Left forelimb (tissue), 1 donor: Measurements from ENCODE around the gene PCF11.
"Not testable (repeated sequence)": the region's sequence is repeated elsewhere in the genome, so short reads cannot be mapped to it uniquely, and the experiment has no call there.

ENCODE experiments used
- DNase-seq: peaks from one replicate; pipeline ENCODE4 v3.0.0-alpha.2; 2018; ENCODE audit warnings: low spot score

The PCF11 gene

DNA sequence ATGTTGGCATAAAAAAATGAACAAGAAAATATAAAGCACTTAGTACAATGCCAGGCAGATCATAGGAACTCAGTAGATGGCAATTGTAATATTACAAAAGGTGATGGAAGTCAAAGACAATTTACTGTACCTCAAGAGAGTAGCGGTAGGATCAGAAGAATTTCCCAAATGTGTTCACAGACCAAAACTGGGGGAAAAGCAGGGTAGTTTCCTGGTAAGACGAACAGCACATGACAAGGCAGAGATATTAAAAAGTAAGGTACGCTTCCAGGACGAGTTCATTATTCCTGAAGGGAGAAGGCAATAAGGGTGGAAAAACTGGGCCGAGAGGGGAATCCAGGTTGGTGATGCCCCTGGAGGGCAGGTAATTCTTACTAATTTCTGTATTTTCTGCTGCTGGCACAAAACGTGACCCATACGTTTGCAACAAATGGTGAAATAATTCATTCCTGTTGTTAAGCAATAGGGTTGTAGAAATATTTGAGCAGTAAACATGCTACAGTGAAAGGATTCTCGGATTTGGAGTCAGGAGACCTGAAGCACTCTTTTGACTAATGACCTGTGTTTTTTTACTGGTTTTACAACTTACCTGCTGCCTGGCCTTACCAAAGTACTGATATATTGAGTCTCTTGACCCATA, 35.8 kb downstream of the PCF11 start:
- no peak for DNase-seq

DNA sequence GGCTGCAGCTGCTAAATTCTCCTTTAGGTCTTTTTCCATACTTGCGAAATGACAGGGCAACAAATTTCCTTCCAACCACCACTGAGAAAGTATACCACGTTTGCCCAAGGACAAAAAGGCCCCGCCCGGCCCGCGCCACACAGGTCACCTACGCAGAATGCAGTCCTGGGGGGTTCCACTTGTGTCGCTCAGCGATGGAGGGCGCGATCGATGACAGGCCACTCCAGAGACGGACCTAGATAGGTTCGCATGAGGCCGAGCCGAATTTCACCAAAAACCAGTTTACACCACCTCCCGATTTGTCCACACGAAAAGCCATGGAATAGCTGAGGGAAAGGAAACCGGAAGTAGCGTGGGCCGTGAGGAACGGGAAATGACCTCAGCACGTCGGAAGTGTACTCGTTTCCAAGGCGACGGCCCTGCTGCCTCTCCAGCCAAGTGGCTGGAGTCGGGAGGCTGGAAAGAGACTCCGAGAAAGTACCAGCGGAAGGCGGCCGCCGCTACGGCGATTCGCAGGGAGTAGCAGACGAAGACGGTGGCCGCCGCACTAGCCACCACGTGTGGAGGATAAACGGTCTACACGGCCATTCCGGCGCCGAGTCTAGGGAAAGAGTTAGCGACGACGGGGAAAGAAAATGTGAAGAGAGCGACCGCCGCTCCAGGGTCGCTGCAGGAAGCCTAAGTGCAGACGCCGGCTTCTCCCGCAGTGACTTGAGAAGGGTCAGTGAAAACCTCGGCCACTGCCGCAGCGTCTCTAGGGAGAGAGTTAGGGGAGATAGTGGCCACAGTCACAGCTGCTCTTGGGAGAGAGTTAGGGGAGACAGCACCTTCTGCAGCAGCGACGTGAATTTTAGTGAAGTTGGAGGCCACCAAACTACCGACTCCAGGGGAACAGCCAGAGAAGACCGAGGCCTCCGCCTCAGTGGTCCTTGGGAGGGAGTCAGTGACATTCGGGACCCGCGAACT, 36.7 kb downstream of the PCF11 start, which contains the start of gene ANKRD42:
Gene ANKRD42, plus strand, starts transcription at position 398 of the 966 bp plus-strand sequence. CDS start 959 bp downstream, outside the sequence.
- peak; percentile 93 for DNase-seq

DNA sequence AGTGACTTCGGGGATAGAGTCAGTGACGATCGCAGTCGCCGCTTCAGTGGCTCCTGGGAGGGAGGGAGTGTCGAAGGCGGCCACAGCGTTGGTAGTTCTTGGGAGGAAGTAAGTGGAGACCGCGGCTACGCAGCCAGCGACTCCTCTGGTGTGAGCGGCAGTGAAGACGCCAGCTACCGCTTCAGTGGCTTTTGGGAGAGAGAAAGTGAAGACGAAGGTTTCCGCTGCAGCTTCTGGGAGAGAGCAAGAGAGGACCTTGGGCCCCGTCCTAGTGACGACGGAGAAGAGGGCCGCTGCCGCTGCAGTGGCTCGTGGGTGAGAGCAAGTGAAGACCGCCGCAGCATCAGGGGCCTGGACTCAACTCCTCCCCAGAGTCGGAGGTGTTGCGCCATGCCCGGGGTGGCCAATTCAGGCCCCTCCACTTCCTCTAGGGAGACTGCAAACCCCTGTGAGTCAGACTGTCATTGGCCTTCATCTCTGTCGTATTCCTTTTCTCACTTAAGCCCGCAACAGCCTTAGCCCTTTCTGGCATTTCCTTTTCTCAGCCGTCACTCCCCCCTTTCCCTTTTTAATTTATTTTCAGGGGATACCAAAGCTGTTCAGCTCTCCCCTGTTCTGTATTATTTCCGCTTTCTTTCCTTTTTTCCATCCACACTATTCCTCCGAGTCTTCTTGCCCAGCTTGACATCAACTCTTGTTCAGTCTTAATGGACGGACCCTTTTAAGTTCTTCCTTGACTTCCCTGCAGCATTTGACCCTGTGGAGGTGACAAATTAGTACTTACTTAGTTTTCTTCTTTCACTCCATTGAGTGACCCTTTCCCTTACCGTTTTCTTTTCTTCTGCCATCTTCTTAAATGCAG, 37.6 kb downstream of the PCF11 start:
- DNase-seq, result peak; percentile 75

DNA sequence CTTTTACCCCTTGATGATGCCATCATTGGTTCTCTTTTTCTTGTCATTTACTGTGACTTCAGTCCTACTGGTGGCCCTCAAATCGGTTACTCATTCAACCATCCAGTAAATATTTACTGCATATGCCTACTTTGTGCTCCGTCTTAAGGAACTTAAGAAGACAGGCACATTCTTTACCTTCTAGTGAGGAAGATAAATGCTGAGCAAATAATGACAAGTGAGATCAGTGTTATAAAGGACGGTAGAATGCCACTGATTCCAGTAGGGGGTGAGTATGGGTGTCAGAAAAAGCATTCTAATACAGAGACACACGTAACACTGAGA, 38.2 kb downstream of the PCF11 start:
- no peak for DNase-seq

DNA sequence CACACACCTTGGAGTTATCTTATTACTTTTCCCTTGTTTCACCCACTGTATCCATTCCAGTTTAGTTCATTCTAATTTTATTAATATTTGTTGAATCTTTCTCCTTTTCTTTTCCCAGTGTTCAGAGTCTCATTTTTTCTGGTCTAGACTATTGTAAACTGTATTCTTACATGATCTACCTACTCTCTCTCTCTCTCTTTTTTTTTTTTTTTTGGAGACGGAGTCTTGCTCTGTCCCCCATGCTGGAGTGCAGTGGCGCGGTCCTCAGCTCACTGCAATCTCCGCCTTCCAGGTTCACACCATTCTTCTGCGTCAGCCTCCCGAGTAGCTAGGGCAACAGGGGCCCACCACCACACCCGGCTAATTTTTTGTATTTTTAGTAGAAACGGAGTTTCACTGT, 38.7 kb downstream of the PCF11 start:
- DNase-seq, result no peak

DNA sequence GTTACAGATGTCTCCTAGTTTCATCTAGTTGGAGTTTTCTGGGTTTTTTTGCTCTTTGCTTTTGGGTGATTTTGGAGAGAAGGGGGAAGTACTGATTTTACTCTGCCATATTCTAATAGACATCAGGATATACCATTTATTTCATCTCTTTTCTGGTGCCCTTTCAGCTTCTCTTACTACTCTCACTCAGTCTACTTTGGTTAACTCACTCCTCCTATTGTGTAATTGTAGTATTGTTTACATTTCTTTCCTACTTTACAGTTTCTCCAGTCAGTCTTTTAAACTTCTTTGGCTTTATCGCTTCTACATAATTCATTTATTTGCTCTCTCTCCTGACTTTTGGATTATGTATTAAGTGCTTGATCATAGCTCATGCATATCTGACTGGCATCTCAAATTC, 43.1 kb downstream of the PCF11 start:
- no peak for DNase-seq

DNA sequence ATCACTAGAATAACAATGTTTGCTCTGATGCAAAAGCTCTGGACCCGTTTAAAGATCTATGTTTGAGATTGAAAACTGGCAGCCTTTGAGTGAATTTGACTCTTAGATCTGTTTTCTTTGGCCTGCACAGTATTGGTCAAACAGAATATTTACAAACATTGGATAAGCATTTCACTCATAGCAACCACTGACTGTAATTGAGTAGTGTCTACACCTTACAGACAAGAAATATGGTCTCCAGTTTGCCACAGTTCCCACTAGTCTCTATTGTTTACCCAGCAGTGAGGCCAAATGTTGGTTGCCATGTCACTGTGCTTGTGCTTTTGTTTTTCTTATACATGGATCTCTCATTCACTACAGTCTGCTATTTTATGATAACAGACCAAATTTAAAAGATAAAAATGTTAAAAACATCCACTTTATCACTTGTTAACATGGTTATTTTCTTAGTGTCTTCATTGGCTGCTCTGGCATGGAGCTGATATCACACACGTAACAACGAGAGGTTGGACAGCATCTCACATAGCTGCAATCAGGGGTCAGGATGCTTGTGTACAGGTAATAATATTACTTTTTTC, 48.8 kb downstream of the PCF11 start:
- DNase-seq, result no peak

DNA sequence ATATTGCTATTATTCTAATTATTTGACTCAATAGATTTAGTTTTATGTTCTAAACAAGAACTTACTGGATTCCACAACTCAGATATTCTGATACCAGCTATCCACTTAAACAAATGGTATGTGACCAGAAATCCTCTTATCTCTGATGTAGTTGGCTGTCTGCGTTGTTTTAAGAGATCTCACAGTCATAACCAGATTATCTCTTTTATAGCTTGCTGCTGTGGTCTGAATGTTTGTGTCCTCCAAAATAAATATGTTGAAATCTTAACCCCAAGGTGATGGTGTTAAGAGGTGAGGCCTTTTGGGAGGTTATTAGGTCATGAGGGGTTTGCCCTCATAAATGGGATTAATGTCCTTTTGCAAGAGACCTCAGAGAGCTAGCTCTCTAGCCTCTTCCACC, 49.3 kb downstream of the PCF11 start:
- DNase-seq, result no peak

DNA sequence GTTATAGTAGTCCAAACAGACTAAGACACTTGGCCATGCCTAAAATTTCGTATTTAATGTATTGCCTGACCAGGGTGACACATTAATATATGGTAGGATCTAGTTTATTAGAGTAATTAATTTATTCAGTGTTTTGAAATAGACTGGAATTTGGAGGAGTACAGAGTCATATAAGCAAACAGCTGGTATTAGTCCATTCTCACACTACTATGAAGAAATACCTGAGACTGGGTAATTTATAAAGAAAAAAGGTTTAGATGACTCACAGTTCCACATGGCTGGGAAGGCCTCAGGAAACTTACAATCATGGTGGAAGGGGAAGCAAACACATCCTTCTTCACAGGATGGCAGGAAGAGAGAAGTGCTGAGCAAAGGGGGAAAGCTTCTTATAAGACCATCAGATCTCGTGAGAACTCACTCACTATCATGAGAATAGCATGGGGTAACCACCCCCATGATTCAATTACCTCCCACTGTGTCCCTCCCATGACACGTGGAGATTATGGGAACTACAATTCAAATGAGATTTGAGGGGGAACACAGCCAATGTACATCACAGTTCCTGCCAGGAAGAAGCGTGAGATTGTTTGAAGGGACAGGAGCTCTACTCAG, 49.9 kb downstream of the PCF11 start:
- not testable (repeated sequence) for DNase-seq

DNA sequence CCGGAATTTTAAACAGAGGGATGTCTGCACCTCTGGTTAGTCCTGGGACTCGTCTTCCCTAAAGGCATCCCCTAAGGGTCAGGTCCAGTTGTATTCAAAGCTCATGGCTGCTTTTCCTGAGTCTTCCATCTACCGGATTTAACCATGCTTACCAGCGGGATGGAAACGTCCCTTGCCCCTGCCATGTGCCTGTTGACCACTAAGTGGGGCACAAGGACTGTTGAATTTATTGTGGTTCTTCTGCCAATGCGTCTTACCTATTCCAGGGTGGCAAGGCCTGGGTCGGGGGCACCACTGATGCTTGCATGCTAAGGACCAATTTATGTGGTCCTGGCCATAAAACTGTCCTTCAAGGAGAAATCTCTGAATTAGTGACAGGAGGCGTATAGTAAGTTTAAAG, 62.2 kb downstream of the PCF11 start:
- DNase-seq, result no peak

DNA sequence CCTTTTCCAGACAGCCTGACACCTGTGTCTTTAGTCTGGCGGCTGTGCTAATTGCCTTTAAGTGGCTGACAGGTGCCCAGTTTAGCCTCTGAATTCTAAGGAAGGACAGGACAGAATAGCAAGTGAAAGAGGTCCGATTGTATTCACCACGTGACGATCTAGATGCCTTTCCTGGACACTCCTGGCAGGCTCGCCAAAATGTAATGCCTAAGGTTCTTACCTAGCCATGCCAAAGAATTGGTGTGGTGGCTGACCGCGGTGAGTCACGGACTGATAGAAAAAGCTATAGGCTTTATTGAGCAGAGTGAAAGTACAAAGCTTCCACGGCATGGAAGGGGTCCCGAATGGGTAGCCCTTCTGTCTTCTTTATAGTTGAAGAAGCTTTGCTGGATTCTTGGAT, 63.3 kb downstream of the PCF11 start:
- no peak for DNase-seq

DNA sequence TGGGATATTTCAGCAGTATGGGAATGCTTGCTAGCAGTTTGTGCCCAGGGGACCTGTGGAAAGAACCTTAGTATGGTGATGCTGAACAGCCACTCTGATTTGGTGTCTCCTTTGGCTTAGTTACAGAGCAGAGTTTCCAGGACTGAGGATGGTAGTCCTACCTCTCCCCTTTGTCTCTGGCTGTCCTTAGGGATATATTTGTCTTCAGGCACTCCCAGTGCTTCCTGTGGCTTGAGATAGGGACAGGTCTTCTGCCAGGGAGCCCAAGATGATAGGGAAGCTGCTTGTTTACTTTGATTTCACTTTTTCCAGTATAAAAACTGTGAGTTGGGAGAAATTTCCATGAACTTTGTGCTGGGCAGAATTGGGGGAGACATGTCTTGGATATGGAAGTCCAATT, 64.8 kb downstream of the PCF11 start:
- no peak for DNase-seq

DNA sequence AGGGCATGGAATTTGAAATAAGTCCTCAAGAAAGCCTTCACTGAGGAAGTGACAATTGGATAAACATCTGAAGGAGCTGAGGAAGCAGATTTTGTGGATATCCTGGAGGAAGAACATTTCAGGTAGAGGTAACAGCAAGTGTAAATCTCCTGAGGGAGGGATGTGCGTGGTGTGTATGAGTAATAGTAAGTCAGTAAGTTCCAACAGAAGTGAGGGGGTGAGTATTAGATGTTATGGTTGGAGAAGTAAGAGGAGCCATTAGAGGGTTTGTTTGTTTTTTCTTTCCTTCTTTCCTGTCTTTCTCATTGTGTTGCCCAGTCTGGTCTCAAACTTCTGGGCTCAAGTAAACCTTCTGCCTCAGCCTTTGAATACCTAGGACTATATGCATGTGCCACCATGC, 65.6 kb downstream of the PCF11 start:
- DNase-seq, result no peak

DNA sequence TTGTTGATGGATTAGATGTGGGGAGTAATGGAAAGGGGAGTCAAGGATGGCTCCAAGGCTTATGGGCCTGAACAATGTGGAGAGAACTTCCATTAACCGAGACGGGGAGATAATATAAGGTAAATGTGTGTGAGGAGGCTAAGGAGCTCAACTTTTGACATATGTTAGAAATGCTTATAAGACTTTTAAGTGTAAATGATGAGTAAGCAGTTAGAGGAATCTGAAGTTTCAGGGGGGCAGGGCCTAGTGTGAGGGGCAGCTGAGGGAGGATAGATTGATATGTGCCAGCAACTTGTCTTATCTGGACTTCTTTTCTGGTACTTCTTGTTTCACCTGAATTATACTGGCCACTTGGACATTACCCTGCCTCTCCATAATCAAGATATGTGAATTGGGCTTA, 66.5 kb downstream of the PCF11 start:
- DNase-seq, result no peak

DNA sequence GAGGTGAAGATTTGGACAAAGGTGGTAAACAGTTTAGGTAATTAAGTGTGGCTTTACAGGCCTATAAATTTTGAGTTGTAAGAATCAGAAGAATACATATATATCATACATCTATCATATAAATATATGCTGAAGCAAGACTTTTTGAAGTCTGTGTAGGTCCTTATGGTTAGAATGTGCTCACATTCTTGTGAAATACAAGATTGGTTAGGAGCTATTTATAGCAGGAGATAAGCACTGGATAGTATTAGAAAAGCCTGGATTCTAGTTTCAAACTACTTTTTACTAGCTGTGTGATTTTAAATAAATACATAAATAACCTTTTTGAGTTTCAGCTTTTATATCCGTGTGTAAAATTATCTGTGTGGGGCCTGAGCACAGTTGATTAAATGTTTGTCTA, 78.9 kb downstream of the PCF11 start:
- DNase-seq, result no peak
